ENCODE results near the gene SP3. TPM values are rescaled to one million over a fixed set of nuclear protein-coding genes. Genes with fewer than 3 reads are reported as not detected.

Gene SP3
- total RNA-seq, 2 experiments from 2014 or later = 95.9 to 102 TPM

DNA sequence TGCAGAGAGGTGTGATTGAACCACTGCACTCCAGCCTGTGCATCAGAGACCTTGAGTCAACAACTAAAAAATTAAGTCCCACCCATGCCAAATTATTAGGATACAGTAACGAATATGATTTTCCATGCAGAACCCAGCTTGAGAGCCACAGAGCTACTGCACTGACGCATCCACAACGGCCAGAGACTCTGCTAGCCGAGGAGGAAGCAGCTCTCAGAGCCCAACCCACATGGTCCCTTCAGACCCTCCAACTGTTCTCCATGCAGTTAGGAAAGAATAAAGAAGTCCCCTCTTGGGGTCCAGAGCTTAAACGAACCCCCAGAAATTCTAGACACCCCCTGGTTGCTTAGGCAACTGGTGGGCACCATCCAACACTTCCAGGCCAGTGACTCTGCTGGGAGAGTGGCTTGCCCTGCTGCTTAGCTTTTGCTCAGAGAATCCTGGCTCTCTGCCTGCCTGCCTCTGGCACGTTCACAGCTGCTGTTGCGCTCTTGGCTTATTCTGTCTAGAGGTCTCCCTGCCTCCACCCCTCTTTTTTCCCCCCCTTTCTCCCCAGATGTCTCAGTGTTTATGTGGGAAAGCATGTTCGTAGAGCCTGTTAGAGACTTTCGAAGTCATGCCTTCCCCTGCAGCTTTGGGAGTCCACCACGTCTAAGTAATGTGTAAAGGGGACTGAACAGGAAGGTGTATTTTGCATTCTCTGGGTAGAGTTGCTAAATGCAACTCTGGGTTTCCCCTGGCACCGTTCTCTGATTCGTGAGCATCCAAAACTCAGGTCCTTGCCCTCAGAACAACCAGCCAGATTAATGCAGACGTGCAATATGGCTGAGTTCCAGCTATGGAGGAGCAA lies 26.0 kb upstream of the SP3 start:
- H3K27ac Mint-ChIP-seq = no peak overlapping the region
- H3K9me3 Mint-ChIP-seq (ENCODE audit: insufficient read depth) = no peaks in the 10 kb centered on the region
- no peaks in the 10 kb centered on the region for H3K4me1 Mint-ChIP-seq (ENCODE audit: low read depth)
- no peak for DNase-seq
- no peak overlapping the region for H3K4me3 Mint-ChIP-seq
- H3K27me3 Mint-ChIP-seq (ENCODE audit: low read depth) = peaks cover 16% of the 10 kb centered on the region
- no peaks in the 10 kb centered on the region for H3K36me3 Mint-ChIP-seq (ENCODE audit: low read depth)
- no peak for ATAC-seq
- ChIA-PET CTCF (no interaction called here), POLR2A (interaction anchor here (1.2 kb wide), 1 partner anchor 257 kb away, joined by 3 read pairs; the partner anchor contains the start of gene OLA1)

DNA sequence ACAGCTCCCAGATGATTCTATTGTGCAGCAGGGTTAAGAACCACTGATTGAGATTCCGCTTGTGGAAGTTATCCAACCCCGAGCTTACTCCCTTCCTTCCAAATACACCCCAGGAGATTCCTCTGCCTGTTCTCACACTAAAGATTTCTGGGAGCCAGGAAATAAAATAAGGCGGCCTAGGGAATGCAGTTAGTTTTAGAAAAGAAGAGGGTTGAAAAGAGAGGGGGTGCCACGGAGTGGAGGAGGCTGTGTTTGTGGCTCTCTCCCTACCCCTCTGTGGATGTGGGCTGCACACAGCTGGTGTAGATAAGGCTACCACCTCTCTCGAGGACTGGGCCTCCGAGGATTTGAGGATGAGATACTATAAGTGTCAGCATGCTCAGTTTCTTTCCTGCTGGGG lies 25.1 kb upstream of the SP3 start:
- POLR2A ChIA-PET = interaction anchor here (1.2 kb wide), 1 partner anchor 258 kb away, joined by 3 read pairs; the partner anchor contains the start of gene OLA1
- H3K4me3 Mint-ChIP-seq = no peak overlapping the region

DNA sequence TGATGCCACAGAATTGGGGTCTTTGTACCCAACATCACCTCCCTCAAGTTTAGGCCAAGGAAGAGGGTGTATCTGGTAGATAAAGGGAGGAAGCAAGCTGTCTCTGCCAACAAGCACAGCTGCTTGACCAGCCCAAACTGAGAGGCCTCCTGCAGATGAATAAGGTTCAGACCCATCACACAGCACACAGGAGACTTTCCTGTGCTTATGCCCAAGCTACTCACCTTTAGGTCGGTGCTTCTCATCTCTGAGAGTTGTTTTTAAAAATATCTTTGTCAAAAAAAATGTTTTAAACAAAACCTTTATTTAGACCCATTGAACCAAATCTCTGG lies 24.7 kb upstream of the SP3 start:
- H3K27ac Mint-ChIP-seq = no peak overlapping the region
- no peaks in the 10 kb centered on the region for H3K9me3 Mint-ChIP-seq (ENCODE audit: insufficient read depth)
- POLR2A ChIA-PET = interaction anchor here (1.2 kb wide), 1 partner anchor 259 kb away, joined by 3 read pairs; the partner anchor contains the start of gene OLA1
- CTCF ChIA-PET = no interaction called here
- DNase-seq (no peak), ATAC-seq (no peak)
- H3K4me3 Mint-ChIP-seq = no peak overlapping the region
- H3K4me1 Mint-ChIP-seq (ENCODE audit: low read depth) = no peaks in the 10 kb centered on the region
- H3K27me3 Mint-ChIP-seq (ENCODE audit: low read depth) = peaks cover 11% of the 10 kb centered on the region
- H3K36me3 Mint-ChIP-seq (ENCODE audit: low read depth) = no peaks in the 10 kb centered on the region

More for the DNA sequence above, 25.1 kb upstream of the SP3 start:
- CTCF ChIA-PET = no interaction called here
- Mint-ChIP-seq H3K36me3 (ENCODE audit: low read depth) (no peaks in the 10 kb centered on the region), H3K9me3 (ENCODE audit: insufficient read depth) (no peaks in the 10 kb centered on the region), H3K4me1 (ENCODE audit: low read depth) (no peaks in the 10 kb centered on the region), H3K27me3 (ENCODE audit: low read depth) (peaks cover 12% of the 10 kb centered on the region), H3K27ac (no peak overlapping the region)
- no peak for DNase-seq
- ATAC-seq = no peak

DNA sequence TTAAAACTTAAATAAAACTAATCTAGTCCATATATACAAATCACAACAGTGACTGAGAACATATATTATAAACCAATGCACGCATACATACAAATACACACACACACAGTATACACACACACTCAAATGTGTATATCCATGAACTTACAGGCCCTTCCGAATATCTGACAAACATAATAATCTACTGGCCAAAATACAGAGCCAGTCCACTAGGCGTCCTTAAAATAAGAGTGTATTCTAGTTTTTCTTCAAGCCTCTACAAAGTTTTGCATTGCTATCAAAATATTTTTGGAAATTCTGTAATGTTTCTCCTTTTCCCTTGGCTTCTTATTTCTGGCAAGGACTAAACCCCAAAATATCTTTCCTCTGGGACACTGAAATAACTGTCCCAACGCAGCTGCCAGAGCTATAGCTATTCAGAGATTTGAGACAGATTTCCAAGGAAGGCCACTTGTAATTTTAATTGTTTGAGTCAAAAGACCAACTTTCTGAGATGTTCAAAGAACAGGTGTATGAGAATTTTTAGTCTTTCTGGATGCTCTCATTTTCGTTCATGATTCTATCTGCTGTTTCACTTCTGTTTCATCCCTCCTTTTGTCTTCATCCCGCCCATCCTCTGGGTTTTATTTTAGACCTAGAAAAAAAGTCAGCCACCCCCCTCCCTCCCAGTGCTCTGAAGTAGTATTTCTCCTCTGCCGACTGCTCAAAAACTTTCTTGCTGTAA lies 24.1 kb upstream of the SP3 start:
- no peak for ATAC-seq
- no peak for DNase-seq
- H3K4me1 Mint-ChIP-seq (ENCODE audit: low read depth) = no peaks in the 10 kb centered on the region
- no peak overlapping the region for H3K4me3 Mint-ChIP-seq
- ChIA-PET POLR2A (no interaction called here), CTCF (interaction anchor here (1.9 kb wide), 1 partner anchor 85 kb away, joined by 4 read pairs; no protein-coding TSS in a partner anchor)
- H3K9me3 Mint-ChIP-seq (ENCODE audit: insufficient read depth) = no peaks in the 10 kb centered on the region
- H3K27me3 Mint-ChIP-seq (ENCODE audit: low read depth) = peaks cover 6% of the 10 kb centered on the region
- no peaks in the 10 kb centered on the region for H3K36me3 Mint-ChIP-seq (ENCODE audit: low read depth)
- H3K27ac Mint-ChIP-seq = no peak overlapping the region

DNA sequence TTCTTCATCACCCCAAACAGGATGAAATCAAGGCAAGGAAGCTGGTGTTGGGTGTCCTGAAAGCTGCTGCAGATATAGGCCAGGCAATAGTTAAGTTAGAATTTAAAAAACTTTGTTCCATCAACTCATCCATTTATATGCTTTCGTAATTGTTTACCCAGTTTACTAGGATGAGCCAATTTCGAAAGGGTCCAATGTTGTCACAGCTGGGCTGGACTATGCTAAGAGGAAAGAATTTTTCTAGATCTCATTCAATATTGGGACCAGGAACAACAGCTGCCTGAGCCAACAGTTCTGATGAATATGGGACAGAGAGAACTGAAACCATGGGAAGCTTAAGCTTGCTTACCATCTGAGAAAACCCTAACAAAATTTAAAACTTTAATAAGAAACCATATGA lies 21.6 kb upstream of the SP3 start:
- Mint-ChIP-seq H3K4me1 (ENCODE audit: low read depth) (no peaks in the 10 kb centered on the region), H3K9me3 (ENCODE audit: insufficient read depth) (no peaks in the 10 kb centered on the region), H3K27ac (no peak overlapping the region), H3K27me3 (ENCODE audit: low read depth) (peaks cover 2% of the 10 kb centered on the region), H3K4me3 (no peak overlapping the region), H3K36me3 (ENCODE audit: low read depth) (no peaks in the 10 kb centered on the region)
- ChIA-PET POLR2A (no interaction called here), CTCF (interaction anchor here (0.9 to 3.2 kb wide), 2 partner anchors 9 to 24 kb away, joined by 3 to 13 read pairs; no protein-coding TSS in a partner anchor)
- no peak for DNase-seq
- no peak for ATAC-seq

DNA sequence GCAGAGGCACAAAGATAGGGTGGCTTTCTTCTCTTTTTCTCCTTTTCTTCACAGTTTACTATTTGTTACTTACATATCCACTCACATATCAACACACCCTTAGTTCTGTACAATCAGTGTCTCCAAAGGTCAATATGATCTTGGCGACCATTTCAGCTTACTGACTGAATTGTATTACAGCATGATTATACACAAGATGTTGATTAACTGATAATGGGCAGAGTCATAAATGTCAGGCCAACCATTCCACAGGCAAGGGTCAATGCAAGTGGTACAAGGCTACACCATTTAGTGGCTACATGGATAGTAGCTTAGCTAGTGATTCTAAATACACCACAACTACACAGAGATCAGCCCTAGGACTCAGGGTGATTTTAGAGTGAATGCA lies 20.4 kb upstream of the SP3 start:
- H3K36me3 Mint-ChIP-seq (ENCODE audit: low read depth) = no peaks in the 10 kb centered on the region
- no peak overlapping the region for H3K27ac Mint-ChIP-seq
- no peaks in the 10 kb centered on the region for H3K4me1 Mint-ChIP-seq (ENCODE audit: low read depth)
- ChIA-PET CTCF (interaction anchor here (3.2 kb wide), 1 partner anchor 11 kb away, joined by 13 read pairs; no protein-coding TSS in a partner anchor), POLR2A (interaction anchor here (0.8 kb wide), 1 partner anchor 10 kb away, joined by 5 read pairs; no protein-coding TSS in a partner anchor)
- no peak overlapping the region for H3K4me3 Mint-ChIP-seq
- no peaks in the 10 kb centered on the region for H3K9me3 Mint-ChIP-seq (ENCODE audit: insufficient read depth)
- H3K27me3 Mint-ChIP-seq (ENCODE audit: low read depth) = peaks cover 2% of the 10 kb centered on the region
- no peak for DNase-seq
- no peak for ATAC-seq

DNA sequence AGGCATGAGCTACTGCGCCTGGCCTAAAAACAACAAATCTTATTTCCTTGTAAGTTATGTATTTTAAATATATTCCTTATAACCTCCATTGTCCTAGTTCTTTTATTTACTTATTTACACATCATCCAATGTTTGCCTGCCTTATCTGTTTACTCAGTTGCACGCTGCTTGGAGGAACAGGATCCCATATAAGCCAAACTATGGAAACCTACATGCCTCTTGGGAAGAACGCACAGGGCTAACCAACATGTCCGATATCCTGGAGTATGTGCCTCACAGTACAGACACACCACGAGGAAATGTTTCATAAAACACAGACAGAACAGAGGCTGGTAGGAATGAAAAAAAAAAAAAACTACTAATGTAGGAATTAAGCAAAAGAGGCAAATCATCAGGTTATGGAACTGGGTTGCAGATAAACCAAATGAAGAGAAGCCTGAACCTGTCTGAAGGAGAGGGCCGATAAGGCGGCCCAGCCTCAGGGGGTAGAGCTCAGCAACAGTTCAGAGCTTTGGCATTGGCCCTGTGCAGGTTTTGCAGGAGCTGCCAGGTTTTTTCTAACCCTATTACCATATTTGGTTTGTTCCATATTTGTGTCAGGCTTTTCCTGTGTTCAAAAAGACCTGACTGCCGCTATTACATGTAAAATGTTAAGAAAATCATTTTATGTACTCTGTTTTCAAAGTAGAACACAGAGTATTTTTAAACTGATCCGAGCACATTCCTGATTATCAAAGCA lies 19.9 kb upstream of the SP3 start:
- Mint-ChIP-seq H3K4me3 (no peak overlapping the region), H3K9me3 (ENCODE audit: insufficient read depth) (no peaks in the 10 kb centered on the region), H3K27me3 (ENCODE audit: low read depth) (peaks cover 2% of the 10 kb centered on the region), H3K27ac (no peak overlapping the region), H3K4me1 (ENCODE audit: low read depth) (no peaks in the 10 kb centered on the region), H3K36me3 (ENCODE audit: low read depth) (no peaks in the 10 kb centered on the region)
- CTCF ChIA-PET = interaction anchor here (3.2 kb wide), 1 partner anchor 11 kb away, joined by 13 read pairs; no protein-coding TSS in a partner anchor
- POLR2A ChIA-PET = no interaction called here
- DNase-seq (no peak), ATAC-seq (no peak)

DNA sequence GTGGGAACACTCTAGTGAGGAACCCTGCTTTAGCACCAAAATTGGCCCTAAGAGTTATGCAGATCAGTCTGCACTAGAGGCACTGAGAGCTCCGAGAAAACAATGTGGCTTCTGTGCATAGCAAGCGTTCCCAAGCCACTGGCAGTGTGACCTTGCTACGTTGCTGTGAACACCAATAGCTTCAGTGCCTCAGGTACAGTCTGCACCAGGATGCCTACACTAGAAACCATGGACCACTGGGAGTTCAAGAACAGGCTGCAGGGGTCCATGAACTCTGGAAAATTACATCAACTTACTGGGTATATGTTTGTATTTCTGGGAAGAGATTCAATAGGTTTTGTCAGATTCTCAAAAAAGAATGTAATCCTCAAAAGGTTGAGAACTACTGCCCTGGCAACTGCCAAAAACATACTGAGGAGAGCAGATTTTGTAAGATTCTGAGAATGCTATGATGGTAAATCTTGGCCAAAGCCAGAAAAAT lies 18.3 kb upstream of the SP3 start:
- no peaks in the 10 kb centered on the region for H3K9me3 Mint-ChIP-seq (ENCODE audit: insufficient read depth)
- ChIA-PET POLR2A (no interaction called here), CTCF (no interaction called here)
- no peak overlapping the region for H3K27ac Mint-ChIP-seq
- H3K4me3 Mint-ChIP-seq = no peak overlapping the region
- DNase-seq (no peak), ATAC-seq (no peak)
- no peaks in the 10 kb centered on the region for H3K4me1 Mint-ChIP-seq (ENCODE audit: low read depth)
- H3K27me3 Mint-ChIP-seq (ENCODE audit: low read depth) = peaks cover 3% of the 10 kb centered on the region
- H3K36me3 Mint-ChIP-seq (ENCODE audit: low read depth) = no peaks in the 10 kb centered on the region

DNA sequence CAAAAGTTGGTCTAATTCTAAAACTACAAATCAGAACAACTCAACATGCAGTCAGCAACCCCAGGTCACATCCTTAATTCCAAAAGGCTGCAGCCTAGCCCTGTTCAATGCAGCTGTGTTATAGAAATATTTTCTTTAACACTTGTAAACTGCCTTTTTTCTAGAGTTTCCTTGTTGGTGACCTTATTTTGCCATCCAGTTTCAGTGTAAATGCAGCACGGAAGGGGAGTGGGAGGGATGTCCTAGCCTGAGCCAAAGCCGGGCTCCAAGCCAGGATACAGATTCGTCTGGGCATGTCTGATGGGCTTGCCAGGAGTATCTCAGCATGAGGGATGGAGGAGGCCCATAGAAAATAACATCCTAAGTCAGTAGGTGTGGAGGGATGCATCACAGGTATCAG lies 17.7 kb upstream of the SP3 start:
- Mint-ChIP-seq H3K27me3 (ENCODE audit: low read depth) (peaks cover 3% of the 10 kb centered on the region), H3K27ac (no peak overlapping the region), H3K9me3 (ENCODE audit: insufficient read depth) (no peaks in the 10 kb centered on the region), H3K36me3 (ENCODE audit: low read depth) (no peaks in the 10 kb centered on the region), H3K4me1 (ENCODE audit: low read depth) (no peaks in the 10 kb centered on the region), H3K4me3 (no peak overlapping the region)
- ChIA-PET CTCF (no interaction called here), POLR2A (interaction anchor here (0.6 kb wide), 1 partner anchor 215 kb away, joined by 3 read pairs; no protein-coding TSS in a partner anchor)
- ATAC-seq (no peak), DNase-seq (no peak)

DNA sequence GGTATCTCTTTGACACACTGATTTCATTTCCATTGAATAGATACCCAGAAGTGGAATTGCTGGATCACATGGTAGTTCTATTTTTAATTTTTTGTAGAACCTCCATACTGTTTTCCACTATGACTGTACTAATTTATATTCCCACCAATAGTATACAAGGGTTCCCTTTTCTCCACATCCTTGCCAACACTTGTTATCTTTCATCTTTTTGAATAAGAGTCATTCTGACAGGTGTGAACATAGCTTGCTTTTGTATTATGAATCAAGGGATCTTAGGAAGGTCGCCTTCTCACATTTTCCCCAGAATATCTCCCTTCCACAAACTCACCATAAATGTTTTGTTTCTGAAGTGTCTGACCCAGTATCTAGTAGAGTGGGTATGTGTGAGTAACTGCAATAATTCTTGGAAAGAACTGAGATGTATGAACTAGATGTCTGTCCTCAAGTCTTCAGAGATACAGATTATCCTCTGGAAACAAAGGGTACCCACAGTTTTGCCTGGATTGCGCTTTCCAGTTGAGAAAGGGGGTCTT lies 17.1 kb upstream of the SP3 start:
- CTCF ChIA-PET = no interaction called here
- H3K27ac Mint-ChIP-seq = no peak overlapping the region
- H3K4me3 Mint-ChIP-seq = no peak overlapping the region
- H3K4me1 Mint-ChIP-seq (ENCODE audit: low read depth) = no peaks in the 10 kb centered on the region
- no peak for ATAC-seq
- no peaks in the 10 kb centered on the region for H3K36me3 Mint-ChIP-seq (ENCODE audit: low read depth)
- peaks cover 3% of the 10 kb centered on the region for H3K27me3 Mint-ChIP-seq (ENCODE audit: low read depth)
- no peak for DNase-seq
- POLR2A ChIA-PET = interaction anchor here (0.6 kb wide), 1 partner anchor 216 kb away, joined by 3 read pairs; no protein-coding TSS in a partner anchor
- H3K9me3 Mint-ChIP-seq (ENCODE audit: insufficient read depth) = no peaks in the 10 kb centered on the region

DNA sequence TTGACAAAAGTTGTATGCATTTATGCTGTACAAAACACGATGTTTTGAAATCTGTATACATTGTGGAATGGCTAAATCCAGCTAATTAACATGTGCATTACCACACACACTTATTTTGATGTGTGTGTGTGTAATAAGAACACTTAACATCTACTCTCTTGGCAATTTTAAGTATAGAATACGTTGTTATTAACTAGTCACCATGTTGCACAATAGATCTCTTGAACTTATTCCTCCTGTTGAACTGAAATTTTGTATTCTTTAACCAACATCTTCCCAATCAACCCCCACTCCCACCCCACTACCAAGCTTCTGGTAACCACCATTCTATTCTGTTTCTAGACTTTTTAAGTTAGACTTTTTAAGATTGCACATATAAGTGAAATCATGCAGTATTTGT lies 16.3 kb upstream of the SP3 start:
- H3K27me3 Mint-ChIP-seq (ENCODE audit: low read depth) = peaks cover 3% of the 10 kb centered on the region
- no peaks in the 10 kb centered on the region for H3K9me3 Mint-ChIP-seq (ENCODE audit: insufficient read depth)
- H3K36me3 Mint-ChIP-seq (ENCODE audit: low read depth) = no peaks in the 10 kb centered on the region
- H3K4me3 Mint-ChIP-seq = no peak overlapping the region
- ATAC-seq (no peak), DNase-seq (no peak)
- no peaks in the 10 kb centered on the region for H3K4me1 Mint-ChIP-seq (ENCODE audit: low read depth)
- ChIA-PET POLR2A (no interaction called here), CTCF (no interaction called here)
- H3K27ac Mint-ChIP-seq = no peak overlapping the region
